ENCODE results near the gene S100P.

DNA sequence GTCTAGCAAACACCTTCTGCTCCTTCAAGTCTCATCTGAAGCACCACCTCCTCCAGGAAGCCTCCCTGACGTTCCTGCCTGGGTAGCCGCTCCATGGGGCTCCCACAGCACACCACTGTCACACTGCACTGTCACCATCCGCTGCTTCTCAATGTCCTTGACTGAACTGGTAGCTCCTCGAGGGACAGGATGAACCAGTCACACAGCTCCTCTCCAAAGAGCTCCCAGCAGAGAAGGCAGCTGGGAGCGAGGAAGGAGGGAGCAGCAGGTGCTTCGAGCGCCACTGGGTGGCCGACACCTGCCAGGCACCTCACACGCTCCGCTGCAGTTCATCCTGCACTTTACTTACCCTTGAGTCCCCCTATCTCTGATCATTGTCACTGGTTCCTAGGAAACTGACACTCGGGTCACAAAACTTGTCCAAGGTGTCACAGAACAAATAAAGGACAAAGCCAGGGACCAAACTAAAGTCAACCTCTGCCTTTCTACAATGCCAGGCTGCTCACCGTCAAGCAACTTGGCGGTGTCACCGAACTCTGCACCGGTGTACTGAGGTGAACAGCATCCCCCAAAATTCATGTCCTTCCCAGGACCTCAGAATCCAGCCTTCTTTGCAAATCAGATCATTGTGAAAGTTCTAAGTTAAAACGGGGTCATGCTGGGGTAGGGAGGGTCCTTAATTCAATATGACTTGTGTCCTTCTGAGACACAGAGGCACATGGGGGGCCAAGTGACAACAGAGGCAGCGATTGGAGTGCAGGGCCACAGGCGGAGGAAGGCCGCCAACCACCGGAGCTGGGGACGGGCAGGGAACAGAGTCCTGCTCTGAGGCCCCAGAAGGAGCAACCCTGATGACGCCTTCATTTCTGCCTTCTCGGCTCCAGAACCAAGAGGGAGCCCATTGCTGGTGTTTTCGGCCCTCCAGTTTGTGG is 5.5 kb upstream of the S100P start:
- TF ChIP-seq CTCF (IDR thresholded peaks at IDR 0.05): no peak
- TF ChIP-seq POLR2A (IDR thresholded peaks at IDR 0.05): no peak

Measured in ovary (tissue), 3 donors.